GM18505 (cell line): ENCODE measurements around the gene CHPF.

Experiments used
- ATAC-seq: cut with Tn5 transposase; IDR thresholded peaks from one replicate; pipeline ENCODE4 v1.9.1; 2021; ENCODE audit not compliant: unreplicated experiment
- POLR2A ChIP-seq: IDR thresholded peaks from 4 replicates; pipeline ENCODE4 v1.6.1; 2011; ENCODE audit warnings: borderline replicate concordance; ENCODE audit not compliant: insufficient read depth, insufficient read length; ENCODE audit errors: extremely low read depth

CHPF gene

DNA sequence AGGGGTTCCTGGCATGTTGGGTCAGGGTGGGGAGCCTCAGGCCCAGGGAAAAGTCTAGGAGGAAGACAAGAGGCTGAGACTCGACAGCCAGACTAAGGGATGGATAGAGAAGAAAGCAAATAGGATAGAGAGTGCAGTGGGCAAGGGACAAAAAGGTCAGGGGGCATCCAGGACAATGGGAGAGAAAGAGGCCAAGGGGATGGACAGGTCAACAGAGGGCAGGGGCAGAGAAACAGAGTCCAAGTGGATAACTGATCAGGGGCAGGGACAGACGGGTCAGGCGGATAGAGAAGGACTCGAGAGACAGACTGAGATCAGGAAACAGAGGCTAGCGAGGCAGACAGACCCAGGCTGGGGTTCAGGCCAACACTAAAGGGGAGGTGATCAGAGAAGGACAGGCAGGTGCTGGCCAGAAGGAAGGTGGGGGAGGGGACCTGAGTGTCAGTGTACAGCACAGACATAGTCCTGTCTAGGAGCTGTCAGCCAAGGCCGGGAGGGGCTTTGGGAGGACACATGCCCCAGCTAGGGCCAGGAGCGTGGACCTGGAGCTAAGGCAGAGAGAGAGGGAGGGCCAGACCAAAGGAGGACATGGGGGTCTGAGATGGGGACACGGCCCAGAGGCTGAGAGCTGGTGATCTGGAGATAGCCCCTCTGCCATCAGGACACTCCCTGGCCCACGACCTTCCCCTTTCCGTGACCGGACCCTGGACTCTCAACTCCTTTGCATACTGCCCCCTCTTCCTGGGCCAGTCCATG is 17.1 kb downstream of the CHPF start:
- no peak for TF ChIP-seq POLR2A

DNA sequence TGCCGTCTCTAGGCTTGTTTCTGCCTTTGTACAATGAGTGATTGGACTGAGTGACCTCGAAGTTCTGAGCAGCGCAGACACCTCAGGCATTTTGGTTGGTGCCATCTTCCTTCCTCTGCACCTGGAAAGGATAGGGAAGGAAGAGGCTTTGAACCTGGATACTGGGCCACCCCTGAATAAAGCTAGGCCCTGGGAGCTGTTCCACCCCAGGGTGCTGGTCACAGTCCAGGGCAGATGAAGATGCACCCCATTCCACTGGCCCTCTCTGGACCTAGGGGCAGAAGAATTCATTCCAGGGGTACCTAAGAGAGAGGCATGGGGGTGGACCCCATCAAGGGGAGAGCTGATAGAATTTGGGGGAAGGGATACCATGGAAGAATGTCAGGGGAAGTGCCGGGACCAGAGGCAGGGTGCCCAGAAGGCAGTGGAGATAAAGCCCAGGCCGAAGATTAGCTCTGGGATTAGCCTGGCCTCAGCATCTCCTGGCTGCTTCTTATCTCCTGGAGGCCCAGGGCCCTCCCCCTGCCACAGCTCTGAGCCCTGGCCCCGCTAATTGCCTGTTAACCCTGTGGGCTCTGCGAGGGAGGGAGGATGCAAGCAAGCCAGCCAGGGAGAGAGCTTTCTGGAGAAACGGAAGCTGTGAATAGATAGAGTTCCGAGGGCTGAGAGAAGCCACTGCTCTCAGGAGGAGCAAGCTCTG is 17.9 kb downstream of the CHPF start:
- no peak for ATAC-seq
- TF ChIP-seq POLR2A, result no peak

More for the DNA sequence above, 17.1 kb downstream of the CHPF start:
- ATAC-seq, result no peak

DNA sequence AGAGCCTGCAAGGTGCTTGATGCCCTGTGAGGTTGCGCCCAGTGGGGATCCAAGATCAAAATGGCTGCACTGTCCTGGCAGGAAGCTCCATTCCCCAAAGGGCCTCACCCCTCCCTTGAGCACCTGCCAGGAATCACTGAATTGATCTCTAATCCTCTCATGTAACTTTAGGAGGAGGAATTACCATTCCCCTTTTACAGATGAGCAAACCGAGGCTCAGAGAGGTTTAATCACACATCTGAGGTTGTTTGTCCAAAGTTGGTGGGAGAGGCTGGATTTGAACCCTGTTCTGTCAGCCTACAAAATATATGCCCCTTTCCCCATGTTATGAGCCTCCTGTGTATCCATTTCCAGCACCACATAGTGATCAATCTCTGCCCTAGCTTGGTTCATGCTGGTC is 18.8 kb downstream of the CHPF start:
- ATAC-seq, result no peak
- no peak for TF ChIP-seq POLR2A

DNA sequence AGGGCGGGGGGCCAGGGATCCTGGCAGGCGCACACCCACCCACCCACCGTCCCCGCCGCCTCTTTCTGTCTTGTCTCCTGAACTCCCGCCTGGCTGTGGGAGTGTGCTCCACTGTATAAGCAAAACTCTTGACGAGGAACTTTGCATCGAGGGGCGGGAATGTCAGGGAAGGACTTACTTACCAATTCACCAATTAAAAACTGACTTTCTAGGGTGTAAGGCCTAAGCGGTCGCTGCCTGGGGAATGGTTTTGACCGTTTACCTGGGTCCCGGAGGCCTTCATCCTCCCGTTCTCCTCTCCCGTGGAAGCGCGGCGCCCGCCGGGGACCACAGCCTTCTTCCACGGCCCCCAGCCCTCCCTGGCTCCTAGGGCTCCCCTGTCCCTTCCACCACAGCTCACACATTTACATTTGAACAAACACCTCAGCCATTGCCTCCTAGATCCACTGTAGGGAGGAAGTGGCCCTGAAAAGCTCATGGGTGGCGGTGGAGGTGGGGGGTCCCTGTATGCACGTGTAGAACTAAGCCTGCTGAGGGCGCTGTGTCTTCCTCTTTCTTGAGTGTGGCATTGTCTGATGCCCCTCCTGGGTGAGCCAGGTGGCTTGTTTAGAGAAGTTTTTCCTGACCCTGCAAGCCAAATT is 20.5 kb downstream of the CHPF start:
- no peak for ATAC-seq

DNA sequence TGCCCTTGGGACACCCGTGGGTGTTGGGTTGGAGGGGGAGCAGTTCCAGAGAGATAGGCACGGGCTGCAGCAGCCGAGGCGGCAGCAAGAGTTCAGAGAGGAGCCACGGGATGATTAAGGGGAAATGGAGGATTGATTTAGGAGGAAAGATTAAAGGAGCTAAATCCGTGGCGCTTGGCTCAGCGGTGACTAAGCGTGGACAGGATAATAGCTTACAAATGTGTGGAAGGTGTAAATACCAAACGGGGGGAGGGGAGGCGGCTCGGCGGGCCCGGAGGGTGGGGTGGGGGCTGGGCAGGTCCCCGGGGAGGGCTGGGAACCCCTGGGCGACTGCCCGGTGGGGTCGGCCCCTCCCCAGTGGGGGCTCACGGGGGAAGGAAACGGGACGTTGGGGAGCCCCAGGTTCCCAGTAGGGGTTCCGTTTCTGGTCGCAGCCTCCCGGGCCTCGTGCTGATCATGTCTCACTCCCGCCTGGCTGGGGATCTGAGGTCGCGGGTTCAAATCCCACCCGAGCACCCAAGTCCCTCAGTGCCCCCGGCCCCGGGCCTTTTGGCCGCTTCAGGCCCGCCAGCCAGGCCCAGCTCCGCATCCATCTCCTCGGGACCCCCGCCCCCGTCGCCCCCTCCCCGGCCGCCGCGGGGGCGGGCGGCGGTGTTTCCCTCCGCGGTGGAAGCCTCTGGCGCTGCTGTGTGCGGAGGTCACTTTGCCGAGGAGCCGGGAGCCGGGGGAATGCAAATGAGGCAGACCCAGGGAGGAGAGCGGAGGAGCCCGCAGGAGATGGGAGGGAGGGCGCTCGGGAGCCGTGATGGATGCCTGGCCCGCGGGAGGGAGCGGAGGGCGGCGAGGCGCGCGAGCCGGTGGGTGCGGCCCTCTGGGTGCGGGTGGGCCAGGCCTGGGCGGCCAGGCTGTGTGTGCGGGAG is 21.2 kb downstream of the CHPF start:
- TF ChIP-seq POLR2A, result no peak
- ATAC-seq, result no peak

More for the DNA sequence above, 20.5 kb downstream of the CHPF start:
- TF ChIP-seq POLR2A, result no peak

DNA sequence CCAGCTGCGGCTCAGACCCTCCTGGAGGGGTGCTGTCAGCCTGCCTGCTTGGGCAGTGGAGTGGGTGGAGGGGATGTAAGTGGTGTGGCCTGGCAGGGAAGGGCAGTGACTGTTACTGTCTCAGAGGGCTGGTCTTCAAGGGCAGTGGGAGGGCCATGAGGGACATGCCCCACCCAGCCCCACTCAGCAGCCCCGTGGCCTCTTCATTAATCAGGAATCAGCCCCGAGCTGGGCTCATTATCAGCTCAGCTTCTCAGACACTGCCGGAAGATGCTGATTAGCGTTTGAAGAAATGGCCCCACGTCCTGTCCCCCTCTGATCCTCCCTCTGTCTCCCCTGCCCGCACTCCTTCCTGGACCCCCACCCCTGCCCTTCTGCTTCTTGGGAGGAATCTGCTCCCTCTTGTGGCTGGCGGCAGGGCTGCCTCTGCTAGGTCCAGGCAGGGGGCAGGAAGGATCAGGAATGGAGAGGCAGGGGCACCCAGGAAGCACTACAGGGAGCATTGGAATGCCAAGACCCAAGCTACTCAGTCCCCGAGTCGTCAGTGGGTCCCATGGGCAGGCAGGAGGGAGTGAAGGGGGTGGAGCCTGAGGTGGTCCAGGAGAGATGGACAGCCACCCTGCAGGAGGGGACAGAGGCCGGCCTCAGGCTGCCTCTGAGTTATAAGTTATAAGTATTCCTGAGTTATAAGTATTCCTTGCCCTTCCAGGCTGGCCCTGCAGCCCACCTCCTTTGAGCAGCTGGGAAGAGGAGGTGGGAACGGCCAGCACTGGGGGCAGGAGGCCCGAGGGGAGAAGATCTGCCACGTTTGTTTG is 22.3 kb downstream of the CHPF start:
- no peak for ATAC-seq
- TF ChIP-seq POLR2A, result no peak

DNA sequence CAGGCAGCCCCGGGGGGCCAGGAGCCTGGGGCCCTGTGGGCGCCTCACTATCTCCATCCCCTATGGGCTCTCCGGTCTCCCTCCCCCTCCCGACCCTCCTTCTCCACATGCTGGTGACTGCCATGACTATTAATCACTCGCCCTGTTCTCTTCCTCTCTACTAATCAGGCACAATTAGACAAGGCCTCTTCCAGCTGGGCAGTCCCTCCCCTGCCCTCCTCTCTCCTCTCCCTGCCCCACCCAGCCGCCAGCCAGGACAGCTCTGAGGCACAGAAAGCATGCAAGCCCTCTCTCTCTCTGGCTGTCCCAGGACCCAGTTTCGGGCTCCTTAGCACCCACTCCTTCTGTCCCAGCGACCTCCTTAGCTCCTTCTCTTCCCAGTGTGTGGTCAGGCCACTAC is 23.5 kb downstream of the CHPF start:
- TF ChIP-seq POLR2A, result no peak
- no peak for ATAC-seq

DNA sequence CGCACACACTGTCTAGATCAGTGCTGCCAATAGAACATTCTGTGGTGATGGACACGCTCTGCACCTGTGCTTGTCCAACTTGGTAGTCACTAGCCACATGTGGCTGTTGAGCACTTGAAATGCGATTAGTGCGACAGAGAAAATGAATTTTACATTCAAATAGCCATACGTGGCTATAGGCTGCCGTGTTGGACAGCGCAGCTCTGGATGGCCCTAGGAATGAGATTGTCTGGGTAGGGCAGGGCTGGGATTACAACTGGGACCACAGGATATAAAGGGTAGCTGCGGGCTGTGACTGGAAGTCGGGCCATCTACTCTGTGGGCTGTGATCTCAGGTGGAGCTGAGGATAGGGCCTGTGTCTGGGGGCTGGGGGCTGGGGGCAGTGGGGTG is 24.1 kb downstream of the CHPF start:
- TF ChIP-seq POLR2A, result no peak
- ATAC-seq, result no peak

DNA sequence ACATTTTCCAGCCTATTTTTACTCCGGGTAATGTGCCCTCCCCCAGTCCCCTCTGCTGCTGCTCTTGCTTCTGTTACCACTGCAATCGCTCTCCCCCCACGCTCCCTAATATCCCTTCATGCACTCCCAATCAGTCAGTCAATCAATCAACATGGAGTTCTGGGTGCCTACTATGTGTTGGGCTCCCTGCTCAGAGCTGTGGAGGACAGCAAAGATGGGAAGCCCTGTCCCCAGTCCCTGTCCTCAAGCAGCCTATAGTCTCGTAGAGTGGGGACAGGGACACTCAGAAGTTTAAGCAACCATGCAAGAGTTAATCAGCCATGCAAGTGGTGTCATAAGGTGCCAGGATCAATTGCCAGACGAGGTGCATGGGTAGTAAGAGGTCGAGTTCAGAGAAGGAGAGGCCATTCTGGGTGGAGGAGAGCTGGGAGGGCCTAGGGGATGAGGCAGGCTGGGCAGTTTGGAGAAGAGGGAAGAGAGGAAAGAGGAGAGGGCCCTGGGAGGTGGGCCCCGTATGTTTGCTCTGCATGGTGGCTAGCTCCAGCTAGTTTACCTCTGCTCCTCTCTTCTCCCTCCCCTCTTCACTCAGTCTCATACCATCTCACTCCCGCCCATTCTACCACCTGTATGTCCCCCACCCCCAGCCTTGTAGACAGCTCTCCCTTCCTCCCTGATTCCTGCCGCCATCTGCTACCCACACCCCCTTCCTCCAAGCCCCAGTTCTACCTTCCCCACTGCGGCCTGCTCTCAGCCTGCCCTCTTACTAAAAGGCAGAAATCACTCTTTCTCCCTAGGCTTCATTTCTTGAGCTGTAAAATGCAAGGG is 25.4 kb downstream of the CHPF start:
- no peak for TF ChIP-seq POLR2A
- no peak for ATAC-seq

DNA sequence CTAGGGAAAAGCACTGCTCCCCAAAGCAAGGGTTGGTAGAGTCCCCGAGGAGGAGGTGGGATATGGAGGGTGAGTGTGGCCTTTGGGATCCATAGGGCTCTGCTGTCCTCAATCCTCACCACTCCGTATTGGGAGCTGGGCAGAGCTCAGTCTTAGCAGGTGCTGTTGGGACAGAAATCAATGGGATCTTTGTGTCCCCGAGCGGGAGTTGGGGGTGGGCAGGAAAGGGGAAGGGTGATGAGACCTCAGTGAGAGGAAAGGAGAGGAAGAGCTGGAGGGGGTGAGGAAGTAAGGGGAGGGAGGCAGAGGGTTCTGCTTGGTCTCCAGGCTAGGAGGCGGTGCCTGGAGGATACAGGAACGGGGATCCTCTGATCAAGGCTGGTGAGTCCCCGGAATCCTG is 26.7 kb downstream of the CHPF start:
- ATAC-seq, result no peak
- TF ChIP-seq POLR2A, result no peak

DNA sequence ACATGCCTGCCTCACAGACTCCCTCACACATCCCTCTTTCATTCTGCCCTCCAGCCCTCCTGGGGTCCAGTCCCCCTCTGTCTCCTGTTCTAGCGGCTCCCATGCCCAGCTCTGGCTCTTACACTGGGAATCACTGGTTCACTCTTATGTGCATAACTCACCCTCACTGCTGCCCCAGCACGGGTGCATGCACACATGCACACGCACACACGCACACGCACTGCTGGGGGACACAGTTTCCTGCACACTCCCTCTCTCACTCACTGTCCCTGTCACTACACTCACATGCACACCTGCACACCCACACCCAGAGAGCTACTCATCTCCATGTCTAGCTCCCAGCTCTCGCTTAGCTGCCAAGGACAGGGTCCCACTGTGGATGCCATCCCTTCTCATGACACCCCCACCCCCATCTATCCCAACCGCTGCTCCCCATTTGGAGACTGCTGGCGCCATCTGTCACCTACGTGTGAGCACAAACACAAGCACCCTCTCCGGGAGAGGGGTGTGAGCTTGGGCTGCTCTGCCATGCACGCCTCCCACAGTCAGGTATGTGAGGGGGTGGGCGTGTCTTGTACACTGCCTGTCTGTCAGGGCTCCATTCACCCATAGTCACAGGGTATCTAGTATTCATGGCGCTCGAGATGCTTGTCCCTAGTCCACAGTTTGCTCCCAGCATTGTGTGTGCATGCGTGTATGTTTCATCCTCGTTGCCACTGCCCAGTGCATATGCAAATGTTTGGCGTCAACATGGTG is 27.6 kb downstream of the CHPF start:
- no peak for ATAC-seq
- no peak for TF ChIP-seq POLR2A
